Measurements from ENCODE around the gene IGF1R.

GRCh38 chr15:98815207-98815606 lies 166.9 kb downstream of the IGF1R start:
- TF ChIP-seq CTCF (IDR thresholded peaks at IDR 0.05; ENCODE audit: low read depth, low read length) (no peak), EZH2phosphoT487 (IDR thresholded peaks at IDR 0.05; ENCODE audit: low read depth) (no peak)
